Endothelial cell (in vitro differentiated cells): Measurements from ENCODE around the gene VAV2. TPM values are rescaled to one million over a fixed set of nuclear protein-coding genes. Genes with fewer than 3 reads are reported as not detected.

Experiments used
- DNase-seq: peaks from one replicate; pipeline ENCODE4 v3.0.0; 2021; ENCODE audit warnings: low spot score
- H3K27ac Mint-ChIP-seq: one replicate; pipeline ENCODE4 v1.8.0; 2021; ENCODE audit warnings: mixed read lengths, inconsistent platforms; ENCODE audit not compliant: unreplicated experiment
- H3K27me3 Mint-ChIP-seq: one replicate; pipeline ENCODE4 v1.8.0; 2021; ENCODE audit warnings: mild to moderate bottlenecking, moderate library complexity, mixed read lengths, inconsistent platforms; ENCODE audit not compliant: unreplicated experiment
- H3K36me3 Mint-ChIP-seq: one replicate; pipeline ENCODE4 v1.8.0; 2021; ENCODE audit warnings: mild to moderate bottlenecking, low read depth, mixed read lengths, inconsistent platforms; ENCODE audit not compliant: unreplicated experiment
- H3K4me1 Mint-ChIP-seq: one replicate; pipeline ENCODE4 v1.8.0; 2021; ENCODE audit warnings: mild to moderate bottlenecking, mixed read lengths, inconsistent platforms; ENCODE audit not compliant: unreplicated experiment
- H3K4me3 Mint-ChIP-seq: one replicate; pipeline ENCODE4 v1.8.0; 2021; ENCODE audit warnings: mild to moderate bottlenecking, mixed read lengths, inconsistent platforms; ENCODE audit not compliant: unreplicated experiment
- H3K9me3 Mint-ChIP-seq: one replicate; pipeline ENCODE4 v1.8.0; 2021; ENCODE audit warnings: mixed read lengths, inconsistent platforms; ENCODE audit not compliant: unreplicated experiment
- total RNA-seq: library from RNA; stranded (reverse); fragmentation: NEBNext Ultra II Directional; extraction: Animal tissue kit (Norgen Biotek cat#: 25700); gene quantifications from one replicate; pipeline ENCODE4 v1.2.1, GENCODE V29; 2021; ENCODE audit not compliant: unreplicated experiment
- TF ChIP-seq, protein P1 (sequence below): fragments of 200-600 bp; sonication (generic); IDR thresholded peaks from one replicate; pipeline ENCODE4 v1.5.0; 2021; ENCODE audit warnings: antibody characterized with exemption; ENCODE audit not compliant: unreplicated experiment

Gene VAV2
- total RNA-seq, 1 donor from 2014 or later = 27.2 TPM

DNA sequence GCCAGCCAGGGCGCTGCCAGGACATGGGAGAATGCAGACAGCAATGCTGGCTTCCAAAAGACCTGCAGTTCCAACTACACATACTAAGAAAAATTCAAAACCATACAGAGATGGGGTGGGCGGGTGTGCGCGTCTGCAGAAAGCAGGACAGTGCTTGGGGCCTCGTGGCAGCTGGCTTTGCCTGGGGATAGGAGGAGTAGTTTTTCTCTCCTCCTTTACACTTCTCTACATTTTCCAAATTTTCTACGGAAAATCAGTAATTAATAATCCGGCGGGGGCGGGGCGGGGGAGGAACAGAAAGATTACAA, 210.3 kb downstream of the VAV2 start:
- peaks cover under 1% of the 10 kb centered on the region for H3K4me1 Mint-ChIP-seq
- peaks cover 11% of the 10 kb centered on the region for H3K27me3 Mint-ChIP-seq
- no peak for DNase-seq
- TF ChIP-seq, protein P1, sequence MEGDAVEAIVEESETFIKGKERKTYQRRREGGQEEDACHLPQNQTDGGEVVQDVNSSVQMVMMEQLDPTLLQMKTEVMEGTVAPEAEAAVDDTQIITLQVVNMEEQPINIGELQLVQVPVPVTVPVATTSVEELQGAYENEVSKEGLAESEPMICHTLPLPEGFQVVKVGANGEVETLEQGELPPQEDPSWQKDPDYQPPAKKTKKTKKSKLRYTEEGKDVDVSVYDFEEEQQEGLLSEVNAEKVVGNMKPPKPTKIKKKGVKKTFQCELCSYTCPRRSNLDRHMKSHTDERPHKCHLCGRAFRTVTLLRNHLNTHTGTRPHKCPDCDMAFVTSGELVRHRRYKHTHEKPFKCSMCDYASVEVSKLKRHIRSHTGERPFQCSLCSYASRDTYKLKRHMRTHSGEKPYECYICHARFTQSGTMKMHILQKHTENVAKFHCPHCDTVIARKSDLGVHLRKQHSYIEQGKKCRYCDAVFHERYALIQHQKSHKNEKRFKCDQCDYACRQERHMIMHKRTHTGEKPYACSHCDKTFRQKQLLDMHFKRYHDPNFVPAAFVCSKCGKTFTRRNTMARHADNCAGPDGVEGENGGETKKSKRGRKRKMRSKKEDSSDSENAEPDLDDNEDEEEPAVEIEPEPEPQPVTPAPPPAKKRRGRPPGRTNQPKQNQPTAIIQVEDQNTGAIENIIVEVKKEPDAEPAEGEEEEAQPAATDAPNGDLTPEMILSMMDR = no peak
- H3K27ac Mint-ChIP-seq = no peak overlapping the region
- H3K36me3 Mint-ChIP-seq = peaks cover 10% of the 10 kb centered on the region
- H3K9me3 Mint-ChIP-seq = no peaks in the 10 kb centered on the region
- no peak overlapping the region for H3K4me3 Mint-ChIP-seq

DNA sequence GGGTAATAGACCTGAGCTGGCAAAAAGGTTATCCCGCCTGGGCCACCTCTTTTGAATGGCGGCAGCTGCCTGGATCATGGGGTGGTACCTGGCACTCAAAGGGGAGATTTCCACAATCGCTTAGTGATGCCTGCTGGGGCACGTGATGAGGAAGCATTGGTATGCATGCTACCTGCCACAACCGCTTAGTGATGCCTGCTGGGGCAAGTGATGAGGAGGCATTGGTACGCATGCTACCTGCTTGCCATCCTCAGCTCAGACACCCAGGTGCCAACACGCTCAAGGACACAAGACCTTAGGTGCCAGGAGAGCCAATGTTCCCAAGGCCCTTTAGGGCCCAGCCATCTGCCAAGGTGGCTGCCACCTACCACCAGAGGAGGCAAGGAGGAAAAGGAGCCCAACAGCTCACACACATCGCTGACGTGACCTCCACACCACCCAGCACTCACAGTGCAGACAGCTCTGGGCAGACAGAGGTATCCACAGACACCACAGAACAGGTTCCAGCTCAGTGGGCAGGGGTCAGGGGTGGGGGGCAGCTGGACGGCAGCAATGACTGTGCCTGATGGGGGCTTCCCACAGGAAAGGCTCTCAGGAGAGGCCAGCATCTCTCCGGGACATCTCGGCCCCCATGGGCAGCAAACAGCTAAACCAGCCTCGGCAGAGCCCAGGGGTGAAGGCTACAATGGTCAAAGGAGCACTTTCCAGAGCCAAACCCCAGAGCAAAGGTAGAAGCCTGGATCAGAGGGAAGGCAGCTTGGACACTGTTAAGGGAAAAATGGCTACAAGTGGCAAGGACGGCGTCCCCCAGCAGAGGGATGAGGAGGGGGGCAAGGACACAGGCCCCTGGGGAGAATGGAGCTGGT, 210.9 kb downstream of the VAV2 start:
- Mint-ChIP-seq H3K27me3 (peaks cover 11% of the 10 kb centered on the region), H3K27ac (no peak overlapping the region), H3K4me1 (no peaks in the 10 kb centered on the region), H3K36me3 (peaks cover 6% of the 10 kb centered on the region), H3K4me3 (no peak overlapping the region), H3K9me3 (no peaks in the 10 kb centered on the region)
- TF ChIP-seq, protein P1 = no peak
- DNase-seq = no peak

DNA sequence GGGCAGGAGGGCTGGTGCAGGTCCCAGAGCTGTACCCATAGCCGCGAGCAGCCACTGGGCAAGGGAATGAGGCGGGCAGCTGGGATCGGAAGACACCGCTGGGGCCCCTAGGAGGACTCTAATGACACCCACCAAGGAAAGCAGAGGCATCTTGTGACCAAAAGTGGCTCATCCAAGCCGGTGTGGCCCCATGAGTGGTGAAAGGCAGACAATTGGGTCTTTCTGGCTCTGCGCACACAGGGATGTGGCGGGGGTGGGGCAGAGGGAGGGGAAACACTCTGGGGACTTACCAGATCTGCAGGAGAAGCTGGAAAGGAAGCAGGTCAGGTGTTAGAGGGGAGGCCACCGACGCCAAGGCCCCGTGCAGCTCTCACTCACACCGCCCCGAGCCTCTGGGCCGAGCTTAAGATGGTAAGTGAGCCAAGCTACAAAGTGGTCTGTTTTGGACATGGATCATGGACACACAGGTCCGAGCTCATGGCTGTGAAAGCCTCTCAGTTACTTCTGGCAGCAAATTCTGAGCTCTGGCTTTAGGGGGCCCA, 211.6 kb downstream of the VAV2 start:
- Mint-ChIP-seq H3K27ac (no peak overlapping the region), H3K27me3 (peaks cover 11% of the 10 kb centered on the region), H3K4me3 (no peak overlapping the region), H3K36me3 (peaks cover 6% of the 10 kb centered on the region), H3K4me1 (no peaks in the 10 kb centered on the region), H3K9me3 (no peaks in the 10 kb centered on the region)
- no peak for DNase-seq
- TF ChIP-seq, protein P1 = no peak

DNA sequence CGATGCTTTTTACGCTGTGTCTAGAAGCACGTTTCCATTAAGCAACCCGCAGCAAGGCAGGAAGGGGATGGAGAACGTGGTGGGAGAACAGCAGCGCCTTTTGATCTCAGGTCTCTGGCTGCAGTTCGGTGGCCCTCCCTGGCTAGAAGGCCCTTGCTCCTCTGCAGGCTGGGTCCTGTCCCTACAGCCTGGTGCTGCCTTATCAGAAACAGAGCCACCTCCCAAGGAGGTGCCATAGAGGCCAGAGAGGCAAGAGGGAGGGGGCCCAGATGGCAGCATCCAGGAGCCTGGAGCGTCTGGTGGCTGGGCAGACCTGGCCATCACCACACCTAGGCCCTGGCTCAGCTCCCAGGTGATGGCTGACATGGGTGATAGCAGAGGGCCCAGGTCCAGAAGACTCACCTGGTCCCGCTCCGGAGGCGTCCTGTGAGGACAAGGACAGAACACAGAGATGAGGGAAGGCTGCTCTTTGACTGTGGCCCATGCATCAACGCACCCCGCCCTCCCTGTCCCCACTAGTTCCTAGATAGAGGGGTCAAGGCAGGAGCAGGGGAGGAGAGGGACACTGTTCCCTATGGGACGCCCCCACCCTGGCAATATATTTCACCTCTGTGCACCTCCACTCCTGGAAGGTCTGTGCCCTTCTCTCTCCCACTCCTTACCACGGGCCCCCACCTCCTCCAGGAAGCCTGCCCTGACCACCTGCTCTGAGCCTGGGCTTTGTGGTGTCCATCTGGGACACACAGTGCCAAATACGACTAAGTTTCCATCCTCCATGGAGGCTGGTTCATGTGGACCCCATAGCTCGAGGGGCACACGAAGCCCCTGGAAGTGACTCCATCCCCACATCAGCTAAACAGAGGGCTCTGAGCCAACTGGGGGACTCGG, 212.4 kb downstream of the VAV2 start:
- DNase-seq = no peak
- TF ChIP-seq, protein P1 = no peak
- Mint-ChIP-seq H3K9me3 (no peaks in the 10 kb centered on the region), H3K36me3 (peaks cover 6% of the 10 kb centered on the region), H3K27ac (no peak overlapping the region), H3K4me3 (no peak overlapping the region), H3K4me1 (no peaks in the 10 kb centered on the region), H3K27me3 (peaks cover 11% of the 10 kb centered on the region)
